ENCODE results near the gene SLC5A2. TPM values are rescaled to one million over a fixed set of nuclear protein-coding genes. Genes with fewer than 3 reads are reported as not detected.
"Not testable (repeated sequence)": the region's sequence is repeated elsewhere in the genome, so short reads cannot be mapped to it uniquely, and the experiment has no call there.

SLC5A2 gene
- total RNA-seq, 1 donor from 2014 or later: 0.36 TPM

GRCh38 chr16:31477220-31478216 lies 5.4 kb upstream of the SLC5A2 start:
- Mint-ChIP-seq H3K27me3 (ENCODE audit: low read depth) (peaks cover 68% of the 10 kb centered on the region), H3K27ac (no peak overlapping the region), H3K4me3 (peak overlapping the region; percentile 59), H3K4me1 (peaks cover 23% of the 10 kb centered on the region), H3K36me3 (peaks cover 6% of the 10 kb centered on the region), H3K9me3 (no peaks in the 10 kb centered on the region)
- no peak for DNase-seq (ENCODE audit: low spot score in 2 of 2, unreplicated experiment in 2 of 2)
- TF ChIP-seq CTCF (IDR thresholded peaks at IDR 0.05; ENCODE audit: unreplicated experiment): no peak

- Mint-ChIP-seq H3K4me3 (no peak overlapping the region), H3K27ac (no peak overlapping the region), H3K36me3 (peaks cover 6% of the 10 kb centered on the region), H3K27me3 (ENCODE audit: low read depth) (peaks cover 71% of the 10 kb centered on the region), H3K9me3 (no peaks in the 10 kb centered on the region), H3K4me1 (peaks cover 14% of the 10 kb centered on the region)
- DNase-seq (ENCODE audit: low spot score in 2 of 2, unreplicated experiment in 2 of 2): no peak
- TF ChIP-seq CTCF (IDR thresholded peaks at IDR 0.05; ENCODE audit: unreplicated experiment): no peak
Observed at GRCh38 chr16:31478956-31479355, 4.0 kb upstream of the SLC5A2 start.

GRCh38 chr16:31479751-31480150 lies 3.2 kb upstream of the SLC5A2 start:
- Mint-ChIP-seq H3K9me3 (no peaks in the 10 kb centered on the region), H3K27me3 (ENCODE audit: low read depth) (peaks cover 71% of the 10 kb centered on the region), H3K4me3 (no peak overlapping the region), H3K4me1 (peaks cover 14% of the 10 kb centered on the region), H3K27ac (no peak overlapping the region), H3K36me3 (peaks cover 3% of the 10 kb centered on the region)
- TF ChIP-seq CTCF (IDR thresholded peaks at IDR 0.05; ENCODE audit: unreplicated experiment): no peak
- no peak for DNase-seq (ENCODE audit: low spot score in 2 of 2, unreplicated experiment in 2 of 2)

- no peaks in the 10 kb centered on the region for H3K36me3 Mint-ChIP-seq
Observed at GRCh38 chr16:31480851-31481536, 1.9 kb upstream of the SLC5A2 start.

GRCh38 chr16:31484048-31484447 lies 1.1 kb downstream of the SLC5A2 start:
- not testable (repeated sequence) for H3K9me3 Mint-ChIP-seq; H3K27ac Mint-ChIP-seq; DNase-seq (ENCODE audit: low spot score in 2 of 2, unreplicated experiment in 2 of 2); H3K4me1 Mint-ChIP-seq; H3K4me3 Mint-ChIP-seq; H3K36me3 Mint-ChIP-seq
- H3K27me3 Mint-ChIP-seq (ENCODE audit: low read depth): peaks cover 76% of the 10 kb centered on the region

More at GRCh38 chr16:31480851-31481536, 1.9 kb upstream of the SLC5A2 start:
- DNase-seq (ENCODE audit: low spot score in 2 of 2, unreplicated experiment in 2 of 2): no peak
- H3K27me3 Mint-ChIP-seq (ENCODE audit: low read depth): peaks cover 72% of the 10 kb centered on the region
- H3K9me3 Mint-ChIP-seq: no peaks in the 10 kb centered on the region
- H3K4me1 Mint-ChIP-seq: peaks cover 14% of the 10 kb centered on the region
- TF ChIP-seq CTCF (IDR thresholded peaks at IDR 0.05; ENCODE audit: unreplicated experiment): no peak
- no peak overlapping the region for H3K27ac Mint-ChIP-seq
- no peak overlapping the region for H3K4me3 Mint-ChIP-seq

All from mesothelial cell of epicardium (in vitro differentiated cells).